ENCODE results near the gene LRRC37B.
"Not testable (repeated sequence)": the region's sequence is repeated elsewhere in the genome, so short reads cannot be mapped to it uniquely, and the experiment has no call there.

Gene LRRC37B

DNA sequence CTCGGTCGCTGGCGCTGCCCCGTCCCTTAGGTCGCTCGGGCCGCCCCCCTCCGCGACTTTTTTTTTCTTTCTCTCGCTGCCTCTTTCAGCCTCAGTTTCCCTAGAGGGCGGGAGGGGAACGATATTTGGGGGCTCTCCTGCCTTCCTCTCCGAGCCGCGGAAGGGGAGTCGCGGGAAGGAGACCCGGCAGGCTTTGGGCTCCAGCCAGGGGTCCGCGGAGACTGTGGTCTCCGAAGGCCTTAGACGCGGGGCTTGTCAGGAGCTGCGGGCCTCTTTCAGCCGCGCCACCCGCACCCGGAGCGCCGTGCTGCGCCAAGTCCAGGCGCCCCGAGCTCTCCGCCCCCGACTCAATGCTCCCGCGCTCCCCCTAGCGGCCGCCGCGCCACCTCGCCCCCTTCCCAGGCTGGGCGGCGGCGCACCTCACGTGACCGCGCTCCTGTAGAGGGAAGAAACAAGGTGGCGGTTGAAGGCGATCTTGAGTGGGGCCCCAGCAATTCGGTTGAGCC lies at the start of gene LRRC37B:
Gene LRRC37B (plus strand): TSS at position 427 of the 506 bp plus-strand sequence. CDS start 14,010 bp downstream, outside the sequence.
- H3K4me3 ChIP-seq (ENCODE audit: low read depth, low read length) = peak within 1 kb of the TSS; percentile 91

DNA sequence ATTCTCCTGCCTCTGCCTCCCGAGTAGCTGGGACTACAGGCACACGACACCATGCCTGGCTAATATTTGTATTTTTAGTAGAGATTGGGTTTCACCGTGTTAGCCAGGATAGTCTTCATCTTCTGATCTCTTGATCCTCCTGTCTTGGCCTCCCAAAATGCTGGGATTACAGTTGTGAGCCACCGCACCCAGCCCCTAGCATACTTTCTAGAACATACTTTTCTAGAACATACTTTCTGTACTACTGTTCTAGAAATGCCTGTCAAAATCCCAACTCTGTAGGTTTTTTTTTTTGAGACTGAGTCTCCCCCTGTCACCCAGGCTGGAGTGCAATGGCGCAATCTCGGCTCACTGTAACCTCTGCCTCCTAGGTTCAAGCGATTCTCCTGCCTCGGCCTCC lies 43.1 kb upstream of the LRRC37B start:
- H3K4me3 ChIP-seq (ENCODE audit: low read depth, low read length) = not testable (repeated sequence)

DNA sequence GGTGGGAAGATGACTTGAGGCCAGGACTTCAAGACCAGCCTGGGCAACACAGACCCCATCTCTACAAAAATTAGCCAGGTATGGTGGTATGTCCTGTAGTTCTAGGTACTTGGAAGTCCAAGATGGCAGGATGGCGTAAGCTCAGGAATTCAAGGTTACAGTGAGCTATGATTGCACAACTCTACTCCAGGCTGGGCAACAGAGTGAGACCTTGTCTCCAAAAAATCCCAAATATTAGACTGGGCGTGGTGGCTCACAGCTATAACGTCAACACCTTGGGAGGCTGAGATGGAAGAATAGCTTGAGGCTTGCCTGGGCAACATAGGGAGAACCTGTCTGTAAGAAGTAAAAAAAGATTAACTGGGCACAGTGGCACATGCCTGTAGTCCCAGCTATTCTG lies 39.5 kb upstream of the LRRC37B start:
- H3K4me3 ChIP-seq (ENCODE audit: low read depth, low read length) = no peak overlapping the region

GRCh38 chr17:31970416-31970815 lies 36.8 kb upstream of the LRRC37B start:
- H3K4me3 ChIP-seq (ENCODE audit: low read depth, low read length) = not testable (repeated sequence)

- not testable (repeated sequence) for H3K4me3 ChIP-seq (ENCODE audit: low read depth, low read length)
Observed at GRCh38 chr17:31974269-31975071, 32.7 kb upstream of the LRRC37B start.

GRCh38 chr17:31975391-31975790 lies 31.8 kb upstream of the LRRC37B start:
- H3K4me3 ChIP-seq (ENCODE audit: low read depth, low read length) = not testable (repeated sequence)

DNA sequence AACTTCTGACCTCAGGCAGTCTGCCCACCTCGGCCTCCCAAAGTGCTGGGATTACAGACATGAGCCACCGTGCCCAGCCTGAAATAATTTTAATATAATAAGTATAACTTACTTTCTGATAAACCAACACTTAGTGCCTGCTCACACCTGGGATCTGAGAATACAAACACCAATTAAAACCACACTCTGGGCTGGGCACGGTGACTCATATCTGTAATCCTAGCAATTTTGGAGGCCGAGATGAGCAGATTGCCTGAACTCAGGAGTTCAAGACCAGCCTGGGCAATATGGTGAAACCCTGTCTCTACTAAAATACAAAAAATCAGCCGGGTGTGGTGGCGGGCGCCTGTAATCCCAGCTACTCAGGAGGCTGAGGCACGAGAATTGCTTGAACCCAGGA lies 15.4 kb upstream of the LRRC37B start:
- not testable (repeated sequence) for H3K4me3 ChIP-seq (ENCODE audit: low read depth, low read length)

DNA sequence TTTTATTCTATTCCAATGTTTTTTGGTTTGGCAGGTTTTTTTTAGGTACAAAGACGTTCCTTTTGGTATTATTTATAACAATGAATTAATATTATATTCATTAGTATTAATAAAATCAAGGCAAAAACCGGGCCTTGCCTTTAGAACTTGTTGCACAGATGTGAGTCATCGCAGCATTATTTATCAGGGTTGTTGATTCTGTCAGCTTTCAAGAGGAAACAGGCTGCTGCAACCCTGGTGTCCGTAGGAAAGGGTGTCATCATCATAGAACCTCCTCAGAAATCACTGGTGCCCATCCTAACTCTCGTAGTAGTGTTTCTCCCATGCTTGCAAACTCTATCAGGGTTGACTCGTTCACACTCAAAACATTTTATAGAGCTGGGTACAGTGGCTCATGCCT lies 10.2 kb upstream of the LRRC37B start:
- no peak overlapping the region for H3K4me3 ChIP-seq (ENCODE audit: low read depth, low read length)

DNA sequence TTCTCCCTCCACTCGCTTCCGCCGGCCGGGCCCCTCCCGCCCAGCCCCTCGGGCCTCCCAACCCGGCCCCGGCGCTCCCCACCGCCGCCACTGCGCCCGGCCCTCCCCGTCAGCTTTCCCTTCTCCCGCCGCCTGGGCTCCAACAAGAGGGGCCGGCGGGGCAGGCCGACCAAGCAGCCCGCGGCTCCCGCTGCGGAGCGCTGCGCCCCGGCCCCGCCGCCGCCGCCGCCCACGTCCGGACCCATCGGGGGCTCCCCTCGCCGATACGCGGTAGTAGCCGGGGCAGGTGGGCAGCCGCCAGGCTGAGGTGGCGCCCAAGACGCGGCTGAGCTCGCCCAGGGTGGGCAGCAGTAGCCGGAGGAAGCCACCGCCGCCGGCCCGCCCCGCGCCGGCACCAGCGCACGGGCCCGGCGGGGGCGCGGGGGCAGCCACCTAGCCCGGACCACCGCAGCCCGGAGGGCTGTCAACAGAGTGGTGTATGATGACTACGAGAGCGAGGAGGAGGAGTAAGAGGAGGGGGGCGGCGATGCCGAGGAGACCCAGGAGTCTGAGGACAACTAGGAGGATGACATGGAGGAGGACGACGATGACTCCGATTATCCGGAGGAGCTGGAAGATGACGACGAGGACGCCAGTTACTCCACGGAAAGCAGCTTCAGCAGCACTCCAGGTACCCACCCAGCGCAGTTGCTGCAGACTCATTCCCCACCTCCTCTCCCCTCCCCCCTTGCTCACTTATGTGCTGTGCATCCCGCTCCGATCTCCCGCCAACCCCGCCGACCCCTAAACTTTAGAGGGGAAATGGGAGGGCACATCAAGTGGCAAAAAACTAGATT lies 498 bp downstream of the LRRC37B start:
- H3K4me3 ChIP-seq (ENCODE audit: low read depth, low read length) = peak overlapping the region; percentile 91

GRCh38 chr17:32009262-32009542 lies 2.0 kb downstream of the LRRC37B start:
- no peak overlapping the region for H3K4me3 ChIP-seq (ENCODE audit: low read depth, low read length)

- no peak overlapping the region for H3K4me3 ChIP-seq (ENCODE audit: low read depth, low read length)
Observed at GRCh38 chr17:32010114-32010513, 2.9 kb downstream of the LRRC37B start.

- no peak overlapping the region for H3K4me3 ChIP-seq (ENCODE audit: low read depth, low read length)
Observed at GRCh38 chr17:32015245-32016013, 8.2 kb downstream of the LRRC37B start.

GRCh38 chr17:32016231-32016630 lies 9.0 kb downstream of the LRRC37B start:
- H3K4me3 ChIP-seq (ENCODE audit: low read depth, low read length) = no peak overlapping the region

- no peak overlapping the region for H3K4me3 ChIP-seq (ENCODE audit: low read depth, low read length)
Observed at GRCh38 chr17:32019228-32019627, 12.0 kb downstream of the LRRC37B start.

GRCh38 chr17:32020943-32021614 lies 13.9 kb downstream of the LRRC37B start:
- H3K4me3 ChIP-seq (ENCODE audit: low read depth, low read length) = no peak overlapping the region

DNA sequence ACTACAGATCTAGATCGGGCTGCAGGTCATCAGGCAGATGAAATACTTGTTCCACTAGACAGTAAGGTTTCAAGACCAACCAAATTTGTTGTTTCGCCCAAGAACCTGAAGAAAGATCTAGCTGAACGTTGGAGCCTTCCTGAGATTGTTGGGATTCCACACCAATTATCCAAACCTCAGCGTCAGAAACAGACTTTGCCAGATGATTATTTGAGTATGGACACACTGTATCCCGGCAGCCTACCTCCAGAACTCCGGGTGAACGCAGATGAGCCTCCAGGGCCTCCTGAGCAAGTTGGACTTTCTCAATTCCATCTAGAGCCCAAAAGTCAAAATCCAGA lies 14.4 kb downstream of the LRRC37B start:
- no peak overlapping the region for H3K4me3 ChIP-seq (ENCODE audit: low read depth, low read length)

DNA sequence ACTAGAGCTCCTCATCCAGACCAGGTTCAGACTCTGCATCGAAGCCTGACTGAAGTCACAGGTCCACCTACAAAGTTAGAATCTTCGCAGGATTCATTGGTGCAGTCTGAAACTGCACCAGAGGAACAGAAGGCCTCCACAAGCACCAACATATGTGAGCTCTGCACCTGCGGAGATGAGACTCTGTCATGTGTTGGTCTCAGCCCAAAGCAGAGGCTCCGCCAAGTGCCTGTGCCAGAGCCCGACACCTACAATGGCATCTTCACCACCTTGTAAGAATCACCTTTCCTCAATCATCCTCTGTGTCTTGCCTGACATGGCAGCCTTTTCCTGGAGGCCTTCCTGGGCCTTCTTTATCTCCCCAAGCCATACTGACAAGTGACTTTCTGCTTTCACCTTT lies 15.4 kb downstream of the LRRC37B start:
- H3K4me3 ChIP-seq (ENCODE audit: low read depth, low read length) = not testable (repeated sequence)

DNA sequence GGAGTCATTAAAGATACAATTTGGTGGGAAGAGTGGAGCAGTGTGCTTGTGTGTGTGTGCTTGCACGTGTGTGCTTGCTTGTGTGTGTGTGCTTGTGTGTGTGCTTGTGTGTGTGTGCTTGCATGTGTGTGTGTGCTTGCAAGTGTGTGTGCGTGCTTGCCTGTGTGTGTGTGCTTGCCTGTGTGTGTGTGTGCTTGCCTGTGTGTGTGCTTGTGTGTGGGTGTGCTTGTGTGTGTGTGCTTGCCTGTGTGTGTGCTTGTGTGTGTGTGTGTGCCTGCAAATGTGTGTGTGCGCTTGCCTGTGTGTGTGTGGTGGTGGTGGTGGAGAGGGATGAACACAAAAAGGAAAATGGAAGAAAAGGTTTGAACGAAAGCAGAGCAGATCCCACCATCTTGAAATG lies 20.1 kb downstream of the LRRC37B start:
- H3K4me3 ChIP-seq (ENCODE audit: low read depth, low read length) = not testable (repeated sequence)

- H3K4me3 ChIP-seq (ENCODE audit: low read depth, low read length) = no peak overlapping the region
Observed at GRCh38 chr17:32033223-32033622, 26.0 kb downstream of the LRRC37B start.

- H3K4me3 ChIP-seq (ENCODE audit: low read depth, low read length) = not testable (repeated sequence)
Observed at GRCh38 chr17:32033812-32034211, 26.6 kb downstream of the LRRC37B start.

DNA sequence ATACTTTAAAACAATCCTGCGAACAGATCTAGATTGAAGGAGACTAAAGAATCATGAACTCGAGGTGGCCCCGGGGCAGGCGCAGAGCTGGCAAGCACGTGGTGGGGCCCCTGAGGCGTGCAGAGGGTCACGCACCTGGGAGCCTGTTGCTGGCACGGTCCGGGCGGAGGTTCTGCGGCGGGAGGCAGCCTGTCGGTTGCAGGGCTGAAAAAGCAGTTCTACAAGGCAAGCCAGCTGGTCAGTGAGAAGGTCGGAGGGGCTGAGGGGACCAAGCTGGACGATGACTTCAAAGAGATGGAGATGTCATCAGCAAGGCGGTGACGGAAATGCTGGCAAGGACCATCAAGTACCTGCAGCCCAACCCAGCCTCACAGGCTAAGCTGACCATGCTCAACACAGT lies 33.1 kb downstream of the LRRC37B start:
- H3K4me3 ChIP-seq (ENCODE audit: low read depth, low read length) = not testable (repeated sequence)
